ENCODE results near the gene EVX2.

Gene EVX2

DNA sequence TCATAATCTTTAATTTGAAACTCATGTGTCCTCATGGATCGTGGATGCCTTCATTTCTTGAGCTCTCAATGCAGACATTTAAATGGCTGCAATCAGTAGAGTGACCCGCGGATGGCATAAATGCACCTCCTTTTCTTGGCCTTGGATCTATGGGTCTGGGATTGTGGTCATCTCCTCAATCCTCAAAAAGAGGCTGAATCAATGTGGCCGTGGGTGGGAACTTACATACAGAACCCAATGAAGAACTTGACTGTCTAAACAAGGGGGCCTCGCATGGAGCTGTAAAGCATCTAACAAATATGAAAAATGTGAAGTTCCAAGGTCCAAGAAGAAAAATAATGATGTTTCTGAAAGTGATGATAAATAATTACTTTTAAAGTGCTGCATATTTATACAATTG lies 11.7 kb upstream of the EVX2 start:
- DNase-seq: no peak

DNA sequence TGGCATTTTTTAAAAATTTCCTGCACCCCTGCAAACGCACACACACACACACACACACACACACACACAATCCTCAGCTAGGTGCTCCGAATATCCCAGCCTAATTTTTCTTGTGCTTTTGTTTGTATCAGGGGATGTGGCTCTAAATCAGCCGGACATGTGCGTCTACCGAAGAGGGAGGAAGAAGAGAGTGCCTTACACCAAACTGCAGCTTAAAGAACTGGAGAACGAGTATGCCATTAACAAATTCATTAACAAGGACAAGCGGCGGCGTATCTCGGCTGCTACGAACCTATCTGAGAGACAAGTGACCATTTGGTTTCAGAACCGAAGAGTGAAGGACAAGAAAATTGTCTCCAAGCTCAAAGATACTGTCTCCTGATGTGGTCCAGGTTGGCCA lies 10.6 kb upstream of the EVX2 start:
- DNase-seq: no peak

DNA sequence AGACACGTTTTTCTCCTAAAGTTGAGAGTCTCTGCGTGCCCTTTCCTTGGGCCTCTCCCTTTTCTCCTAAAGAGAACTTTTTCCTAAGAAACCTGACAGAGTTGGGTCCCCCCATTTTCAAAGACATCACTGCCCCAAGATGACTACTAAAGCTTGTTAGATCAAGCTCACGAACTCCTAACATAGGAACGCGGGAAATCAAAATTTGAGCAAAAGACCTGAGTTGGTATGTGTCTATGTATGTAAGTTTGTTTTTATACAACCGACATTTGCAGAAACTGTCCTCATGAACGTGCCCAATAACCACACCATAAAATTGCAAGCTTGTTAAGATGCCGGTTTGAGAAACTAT lies 10.1 kb upstream of the EVX2 start:
- DNase-seq: no peak

DNA sequence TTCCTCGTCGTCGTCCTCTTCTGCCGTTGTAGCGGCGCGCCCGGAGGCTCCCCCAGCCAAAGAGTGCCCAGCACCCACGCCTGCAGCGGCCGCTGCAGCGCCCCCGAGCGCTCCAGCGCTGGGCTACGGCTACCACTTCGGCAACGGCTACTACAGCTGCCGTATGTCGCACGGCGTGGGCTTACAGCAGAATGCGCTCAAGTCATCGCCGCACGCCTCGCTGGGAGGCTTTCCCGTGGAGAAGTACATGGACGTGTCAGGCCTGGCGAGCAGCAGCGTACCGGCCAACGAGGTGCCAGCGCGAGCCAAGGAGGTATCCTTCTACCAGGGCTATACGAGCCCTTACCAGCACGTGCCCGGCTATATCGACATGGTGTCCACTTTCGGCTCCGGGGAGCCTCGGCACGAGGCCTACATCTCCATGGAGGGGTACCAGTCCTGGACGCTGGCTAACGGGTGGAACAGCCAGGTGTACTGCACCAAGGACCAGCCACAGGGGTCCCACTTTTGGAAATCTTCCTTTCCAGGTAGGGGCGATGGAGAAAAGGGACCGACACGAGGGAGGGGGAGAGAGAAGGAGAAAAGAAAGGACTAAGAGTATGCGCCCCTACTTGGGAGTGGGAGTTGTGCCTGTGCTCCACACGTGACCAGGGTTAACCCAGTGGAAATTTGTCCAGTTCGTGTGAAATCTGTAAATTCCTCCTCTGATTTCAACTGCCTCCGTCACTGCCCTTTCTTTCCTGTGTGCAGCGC lies 9.6 kb upstream of the EVX2 start:
- DNase-seq: no peak

DNA sequence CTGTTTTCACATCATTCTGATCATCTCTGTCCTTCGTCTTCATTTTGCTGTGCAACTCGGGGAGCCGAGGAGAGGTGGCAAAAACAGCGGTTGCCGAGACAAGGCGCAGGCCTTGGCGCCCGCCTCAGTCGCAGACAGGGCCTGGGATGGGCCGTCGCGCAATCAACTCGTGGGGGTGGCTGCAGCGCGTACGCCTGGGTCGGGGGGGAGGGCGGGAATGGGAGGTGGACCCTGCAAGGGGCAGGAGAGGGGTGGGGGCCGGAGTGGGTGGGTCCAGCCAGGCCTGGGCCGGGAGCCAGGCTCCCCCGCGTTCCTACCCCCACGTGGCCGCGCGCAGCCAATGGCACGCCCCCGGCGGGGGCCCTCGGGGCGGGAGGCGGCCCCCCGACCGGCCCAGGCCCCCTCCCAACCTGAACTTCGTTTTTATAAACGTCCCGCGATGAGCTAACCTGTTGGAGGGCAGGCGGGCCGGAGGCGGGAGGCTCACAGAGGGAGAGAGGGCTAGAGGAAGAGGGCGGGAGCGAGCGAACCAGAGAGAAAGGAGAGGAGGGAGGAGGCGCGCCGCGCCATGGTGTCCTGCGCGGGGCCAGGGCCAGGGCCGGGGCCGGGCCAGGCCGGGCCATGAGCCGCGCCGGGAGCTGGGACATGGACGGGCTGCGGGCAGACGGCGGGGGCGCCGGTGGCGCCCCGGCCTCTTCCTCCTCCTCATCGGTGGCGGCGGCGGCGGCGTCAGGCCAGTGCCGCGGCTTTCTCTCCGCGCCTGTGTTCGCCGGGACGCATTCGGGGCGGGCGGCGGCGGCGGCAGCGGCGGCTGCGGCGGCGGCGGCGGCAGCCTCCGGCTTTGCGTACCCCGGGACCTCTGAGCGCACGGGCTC lies 8.7 kb upstream of the EVX2 start, which contains the start of gene HOXD13:
HOXD13 (plus strand) TSS at position 452 of the 875 bp plus-strand sequence; CDS start at position 622, 170 bp downstream.
- no peak for DNase-seq

DNA sequence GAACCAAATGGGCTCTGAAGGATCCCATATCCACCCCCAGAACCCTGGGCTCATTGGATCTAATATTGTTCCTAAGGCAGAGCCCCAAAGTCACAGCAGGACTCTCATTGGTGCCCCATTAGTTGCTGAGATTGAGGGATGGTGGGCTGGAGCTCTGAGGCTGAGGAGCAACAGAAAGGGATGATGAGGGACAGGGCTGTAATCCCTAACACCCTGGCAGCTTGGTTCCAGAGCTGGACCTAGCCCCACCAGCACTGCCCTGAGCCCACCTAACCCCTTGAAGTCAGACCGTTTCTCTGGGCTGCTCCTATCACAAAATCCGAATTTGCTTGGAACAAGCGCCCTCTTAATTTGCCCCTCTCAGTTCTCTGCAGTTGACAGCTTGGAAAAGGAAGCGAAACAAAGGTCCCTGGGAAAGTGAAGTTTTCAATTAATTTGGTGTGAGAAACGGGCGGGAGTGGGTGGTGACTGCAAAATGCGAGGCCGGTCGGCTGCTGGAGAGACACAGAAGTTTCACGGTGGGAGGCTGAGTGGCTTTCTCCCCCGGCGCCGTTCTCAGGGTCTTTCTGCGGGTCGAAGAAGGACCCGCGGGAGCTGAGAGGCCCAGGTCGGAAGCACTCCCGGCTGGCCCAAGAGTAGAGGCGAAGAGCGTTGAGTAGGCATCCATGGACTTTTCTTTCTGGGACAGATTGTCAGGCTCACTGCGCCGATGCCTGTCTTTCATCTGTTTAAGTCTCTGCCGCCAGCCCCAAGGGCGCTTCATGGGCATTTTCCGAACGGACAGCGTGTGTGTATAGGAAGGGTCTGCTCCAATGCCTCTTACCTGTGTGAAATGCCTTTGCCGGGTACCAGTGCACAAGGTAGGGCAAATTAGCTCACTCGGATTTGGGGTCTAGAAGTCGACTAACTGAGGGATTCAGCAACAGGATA lies 7.8 kb upstream of the EVX2 start:
- DNase-seq: no peak

DNA sequence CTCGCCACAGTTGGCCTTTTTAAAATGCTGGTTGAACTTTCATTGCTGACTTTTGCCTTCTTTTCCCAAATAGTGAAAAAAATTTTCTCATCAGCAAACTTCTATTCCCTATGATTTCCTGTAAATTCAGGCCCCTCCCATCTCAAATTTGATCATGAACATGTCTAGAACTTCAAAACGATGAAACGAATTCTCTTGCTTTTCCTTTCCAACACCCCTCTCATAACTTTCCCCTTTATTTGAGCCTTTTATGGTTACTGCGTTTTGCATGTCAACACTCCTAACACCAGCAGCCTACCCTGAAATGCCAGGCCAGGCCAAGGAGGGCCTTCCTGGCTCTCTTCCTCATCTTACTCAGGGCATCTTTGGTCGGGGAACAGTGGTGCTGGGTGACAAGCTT lies 7.1 kb upstream of the EVX2 start:
- no peak for DNase-seq

DNA sequence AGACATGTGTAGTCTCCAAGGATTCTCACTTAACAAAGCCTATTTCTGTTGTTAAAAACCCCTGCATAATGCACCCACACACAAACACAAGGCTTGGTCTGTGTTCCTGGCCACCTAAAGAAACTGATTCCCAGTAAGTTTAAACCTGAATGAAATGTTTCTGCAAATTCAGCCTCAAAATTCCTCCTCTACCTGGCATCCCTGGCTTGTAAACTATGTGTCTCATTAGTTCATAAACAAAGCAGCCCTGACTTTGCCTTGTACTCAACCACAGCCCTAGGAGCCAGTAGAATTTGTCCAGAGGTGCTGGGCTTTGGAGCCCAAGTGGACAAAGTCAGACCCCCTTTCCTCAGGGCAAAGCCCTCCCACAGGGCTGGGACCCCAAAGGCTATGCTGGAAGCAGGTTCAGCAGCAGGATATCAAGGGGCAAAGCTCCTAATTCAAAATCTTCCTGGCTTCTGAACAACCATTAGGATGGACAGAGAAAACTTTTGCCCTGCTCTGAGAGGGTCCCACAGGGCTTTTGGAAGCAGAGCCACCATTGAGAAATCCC lies 6.2 kb upstream of the EVX2 start:
- no peak for DNase-seq

DNA sequence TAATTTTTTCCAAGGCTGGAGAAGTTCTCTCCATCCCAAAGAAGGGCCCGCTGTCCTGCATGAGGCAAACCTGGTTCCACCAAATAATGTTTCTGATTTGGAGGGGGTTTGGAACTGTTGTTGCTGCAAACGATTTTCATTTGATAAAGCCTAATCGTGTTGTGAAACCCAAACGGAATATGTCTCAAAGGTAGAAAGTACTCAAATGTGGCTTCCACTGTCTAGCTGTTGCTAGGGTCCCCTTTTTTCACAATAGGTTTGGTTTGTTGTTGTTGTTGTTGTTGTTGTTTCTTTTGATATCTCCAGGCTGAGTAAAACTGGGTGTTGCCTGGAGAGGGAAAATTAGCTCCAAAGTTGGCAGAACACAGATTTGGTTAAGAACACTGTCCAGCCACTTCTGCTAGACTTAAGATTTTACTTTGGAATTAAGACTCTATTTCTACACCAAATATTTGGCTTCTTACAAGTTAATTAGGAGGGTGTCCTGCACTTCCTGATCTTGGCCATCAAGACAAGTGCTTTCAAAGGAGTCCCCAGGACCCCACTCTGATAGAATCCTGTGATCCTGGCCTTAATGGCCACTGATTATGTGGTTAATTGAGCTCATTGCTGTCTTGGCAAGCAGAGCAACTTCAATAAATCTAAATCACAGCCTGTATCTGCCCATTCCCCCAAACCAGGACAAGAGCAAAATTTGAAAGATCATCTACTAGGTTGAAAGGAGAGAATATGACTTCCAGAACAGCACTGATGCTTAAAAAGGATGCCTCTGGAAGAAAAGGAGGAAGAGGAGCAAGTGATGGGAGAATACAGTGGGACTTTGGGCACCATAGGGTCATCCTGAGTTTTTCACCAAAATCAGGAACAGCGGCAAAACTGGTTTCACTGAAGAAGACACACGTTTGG lies 5.4 kb upstream of the EVX2 start:
- no peak for DNase-seq

DNA sequence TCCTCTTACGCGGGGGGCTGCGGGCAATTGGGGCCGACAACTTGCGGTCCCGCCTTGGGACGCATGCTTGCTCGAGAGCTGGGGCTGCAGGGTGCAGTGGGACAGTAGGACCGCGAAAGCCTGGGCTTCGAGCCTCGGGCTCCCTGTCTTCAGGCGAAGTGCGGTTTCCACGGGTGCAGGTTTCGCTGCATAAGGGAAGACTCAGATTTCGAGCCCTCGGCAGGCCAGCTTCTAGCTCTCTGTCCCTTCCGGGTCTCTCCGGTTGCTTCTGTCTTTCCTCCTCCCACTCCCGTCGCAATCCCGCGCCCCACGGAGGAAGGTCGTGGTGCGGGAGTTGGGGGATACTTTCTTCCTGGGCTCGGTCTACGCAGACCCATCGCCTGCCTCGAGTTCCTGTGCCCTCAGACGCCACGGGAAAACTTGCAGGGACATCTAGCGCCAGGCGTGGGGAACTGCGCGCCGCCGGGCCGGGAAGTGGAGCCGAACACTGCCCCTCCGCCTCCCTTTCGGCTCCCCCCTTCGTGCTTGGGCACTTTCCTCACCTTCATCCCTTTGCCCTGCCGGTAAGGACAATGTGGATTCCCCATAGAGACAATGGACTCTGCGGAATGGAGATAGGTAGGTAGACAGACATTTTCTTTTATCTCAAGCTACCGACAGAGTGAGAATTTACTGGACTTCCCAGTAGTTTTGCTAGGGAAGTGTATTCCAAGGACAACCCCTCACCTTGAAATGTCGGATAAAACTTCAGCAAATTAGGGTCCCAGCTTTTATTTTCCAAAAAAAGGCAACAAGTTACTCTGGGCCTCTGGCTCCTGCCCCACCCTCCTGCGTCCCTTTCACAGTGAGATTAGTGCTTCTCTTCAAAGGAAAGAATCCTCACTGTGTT lies 4.5 kb upstream of the EVX2 start:
- DNase-seq: peak; percentile 84

DNA sequence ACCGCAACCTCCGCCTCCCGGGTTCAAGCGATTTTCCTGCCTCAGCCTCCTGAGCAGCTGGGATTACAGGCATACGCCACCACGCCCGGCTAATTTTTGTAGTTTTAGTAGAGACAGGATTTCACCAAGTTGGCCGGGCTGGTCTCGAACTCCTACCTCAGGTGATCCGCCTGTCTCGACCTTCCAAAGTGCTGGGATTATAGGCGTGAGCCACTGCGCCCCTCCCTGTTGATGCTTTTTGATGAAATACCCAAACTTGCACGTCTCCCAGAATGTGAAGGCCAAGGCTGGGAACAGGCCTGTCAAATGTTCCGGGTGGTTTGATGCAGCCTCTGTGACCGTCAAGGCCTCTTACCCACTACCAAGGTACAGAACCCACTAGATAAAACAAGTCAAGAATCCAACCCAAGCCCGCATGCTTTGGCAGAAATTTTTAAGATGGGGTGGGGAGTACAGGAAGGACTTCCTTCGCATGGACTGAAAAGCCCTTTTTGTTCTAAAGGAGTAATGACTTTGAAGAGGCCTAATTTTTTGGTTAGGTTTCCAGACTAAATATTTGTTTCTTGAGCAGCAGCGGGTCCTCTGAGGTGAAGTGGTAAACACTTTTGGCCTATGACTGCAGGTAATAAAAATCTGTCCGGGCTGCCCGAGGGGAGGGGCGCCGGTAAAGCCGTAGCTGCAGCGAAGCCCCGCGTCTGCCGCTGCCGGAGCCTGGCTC lies 3.7 kb upstream of the EVX2 start:
- DNase-seq: peak; percentile 74

DNA sequence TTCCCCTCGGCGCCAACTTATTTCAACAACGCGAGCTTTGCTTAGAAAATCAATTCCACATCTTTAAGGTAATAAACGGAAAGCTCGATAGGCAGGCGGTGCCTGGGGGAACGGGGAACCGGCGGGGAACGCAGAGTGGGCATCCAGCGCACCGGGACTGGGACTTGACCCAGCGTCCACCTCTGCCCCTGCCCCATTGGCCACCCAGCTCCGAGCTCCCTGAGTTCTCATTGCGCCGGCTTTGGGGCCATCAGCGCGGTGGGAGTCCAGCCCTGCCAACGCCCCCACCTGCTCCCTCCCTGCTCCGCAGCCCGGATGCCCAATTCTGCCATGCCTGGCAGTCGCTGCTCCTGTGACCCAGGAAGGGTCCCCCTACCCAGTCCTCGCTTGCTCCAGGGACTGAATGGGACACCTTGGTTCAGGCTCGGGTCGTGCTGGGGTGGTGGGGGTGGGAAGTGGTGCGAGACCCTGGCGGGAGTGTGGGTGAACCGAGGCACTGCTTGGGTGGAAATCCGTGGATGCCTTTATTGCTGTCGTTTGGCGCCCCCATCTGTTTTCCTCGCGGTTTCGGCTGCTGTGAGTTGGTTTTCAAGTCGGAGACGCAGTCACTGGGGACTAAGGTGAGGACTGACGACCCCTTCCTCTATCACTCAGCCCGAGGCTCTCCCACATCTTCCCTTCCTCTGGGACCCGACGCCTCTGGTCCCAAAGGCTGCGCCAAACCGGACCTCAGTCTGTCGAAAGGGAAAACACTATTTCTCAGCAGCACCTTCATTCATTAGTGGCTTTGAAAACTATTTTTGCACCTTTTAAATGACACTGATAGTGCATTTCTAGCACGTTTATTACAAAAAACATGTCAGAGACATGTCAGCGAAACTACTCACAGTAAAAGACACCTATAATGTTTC lies 2.4 kb upstream of the EVX2 start:
- no peak for DNase-seq

DNA sequence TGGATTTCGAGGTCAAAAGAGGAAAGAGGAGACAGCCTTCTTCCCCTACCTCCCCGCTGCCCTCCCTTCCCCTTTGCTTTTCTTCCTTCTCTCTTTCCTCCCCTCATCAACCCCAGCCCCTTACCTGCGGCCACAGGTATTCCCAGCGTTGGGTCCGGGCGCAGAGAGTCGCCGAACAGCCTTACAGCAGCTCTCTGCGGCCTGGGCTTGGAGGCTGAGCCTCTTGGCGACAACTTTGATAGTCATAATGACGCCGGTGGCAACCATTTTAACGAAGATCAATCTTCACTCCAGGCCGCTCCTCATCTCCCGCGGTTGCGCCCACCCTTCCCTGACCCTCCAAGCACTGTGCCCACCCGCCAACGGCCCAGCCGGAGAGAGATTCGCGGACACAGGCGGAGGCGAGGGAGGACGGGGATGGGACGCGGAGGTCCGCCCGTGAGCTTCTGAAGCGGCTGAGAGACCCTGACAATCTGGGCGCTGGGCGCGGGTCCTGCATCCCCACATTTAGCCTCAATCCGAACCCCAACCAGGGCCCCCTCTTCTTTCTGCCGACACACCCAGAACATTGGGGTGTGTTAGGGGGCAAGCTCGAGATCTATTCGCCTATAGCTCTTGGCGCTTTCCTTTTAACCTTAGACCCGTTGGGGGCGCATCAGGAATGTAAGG lies 1.5 kb upstream of the EVX2 start:
- DNase-seq: no peak

DNA sequence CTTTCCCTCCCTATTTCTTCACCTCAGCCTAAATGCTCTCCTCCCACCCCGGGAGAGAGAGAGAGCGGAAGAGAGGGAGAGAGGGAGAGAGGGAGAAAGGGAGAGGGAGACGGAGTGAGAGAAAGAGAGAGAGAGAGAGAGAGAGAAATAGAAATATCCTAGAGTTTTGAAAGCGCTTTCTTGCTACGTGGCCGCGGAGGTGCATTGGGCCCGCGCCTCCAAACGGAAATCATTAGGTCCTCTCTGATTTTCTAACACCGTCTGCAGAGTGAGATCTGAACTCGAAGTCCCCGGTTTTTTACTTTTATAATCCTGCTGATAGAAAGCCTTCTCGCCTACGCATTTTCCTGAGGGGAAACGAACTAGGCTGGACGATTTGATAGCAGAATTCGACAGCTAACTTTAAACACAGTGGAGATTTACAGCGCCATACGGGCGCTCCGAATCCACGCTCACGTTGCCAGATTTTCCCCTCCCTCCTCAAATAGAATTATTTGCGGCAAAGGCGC lies 903 bp upstream of the EVX2 start:
- DNase-seq: no peak

DNA sequence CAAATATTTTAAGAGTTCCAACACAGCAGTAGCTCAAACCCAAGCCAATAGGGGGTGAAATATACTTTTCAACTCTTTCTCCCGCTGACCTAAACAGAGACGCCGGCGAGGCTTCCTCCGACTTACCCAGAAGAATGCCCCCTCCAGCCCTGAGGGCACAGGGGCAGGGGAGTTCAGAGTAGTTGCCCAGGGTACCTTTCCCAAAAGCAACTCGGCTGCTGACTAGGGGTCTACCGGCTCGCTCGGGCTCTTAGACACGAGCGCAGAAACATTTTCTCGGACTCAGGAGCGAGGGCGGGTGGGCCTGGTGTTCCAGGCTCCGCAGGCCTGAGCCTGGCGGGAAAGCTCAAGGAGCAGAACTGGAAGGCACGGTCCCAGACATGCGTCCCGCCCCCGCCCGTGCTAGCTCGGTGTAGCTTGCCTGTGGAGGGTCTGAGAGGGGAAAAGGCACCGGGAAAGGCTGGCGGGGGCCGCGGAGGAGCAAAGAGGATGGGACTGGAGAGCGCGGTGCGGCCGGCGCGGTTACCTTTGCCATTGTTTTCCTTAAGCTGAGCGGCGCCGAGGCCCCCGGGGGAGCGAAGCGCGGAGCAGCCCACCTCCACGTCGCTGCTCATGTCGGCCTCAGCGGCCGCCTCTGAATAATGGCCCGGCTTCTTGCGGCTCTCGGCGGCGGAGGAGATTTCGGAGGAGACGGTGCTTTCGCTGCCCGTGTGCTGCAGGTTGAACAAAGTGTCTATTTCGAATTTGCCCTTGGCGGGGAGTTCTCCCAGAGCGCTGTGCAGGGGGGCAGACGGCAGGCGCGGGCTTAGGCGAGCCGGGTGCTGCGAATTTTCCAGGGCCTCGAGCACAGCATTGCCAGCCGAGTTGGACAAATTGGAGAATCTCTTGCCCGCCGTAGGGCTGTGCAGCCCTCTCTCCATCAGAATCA lies 674 bp downstream of the EVX2 start:
- DNase-seq: no peak

DNA sequence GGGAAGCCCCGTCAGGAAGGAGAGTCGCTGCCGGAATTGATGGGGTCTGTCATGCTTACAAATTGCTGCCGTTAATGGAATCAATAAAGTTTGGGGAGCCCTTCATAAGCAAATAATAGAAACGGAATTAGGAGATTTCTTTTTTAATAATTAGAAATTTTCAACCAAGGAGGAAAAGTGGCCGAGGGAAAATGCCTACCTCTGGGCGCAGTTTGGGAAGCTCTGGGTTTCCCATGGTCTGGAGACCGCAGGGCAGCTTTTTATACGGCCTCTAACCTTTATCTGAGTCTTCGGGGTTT lies 1.3 kb downstream of the EVX2 start:
- no peak for DNase-seq

Measured in DMS79 treated with DMSO at 0.1 percent for 48 hours (cell line).